ENCODE data around the gene EXO1. TPM values are rescaled to one million over a fixed set of nuclear protein-coding genes. Genes with fewer than 3 reads are reported as not detected.

The EXO1 gene
- total and polyA plus RNA-seq, 12 donors, result 0.06 to 1.4 (median 0.41) TPM; not detected in 4

- Histone ChIP-seq H3K4me1 (peaks cover 0 to 4% (median 0%) of the 10 kb centered on the region in 9 donors), H3K27ac (no peak overlapping the region), H3K9me3 (no peaks in the 10 kb centered on the region), H3K27me3 (peaks cover 0 to 17% (median 3%) of the 10 kb centered on the region in 7 donors), H3K4me3 (no peak overlapping the region), H3K36me3 (no peaks in the 10 kb centered on the region)
- DNase-seq (no peak), ATAC-seq (no peak)
- intact Hi-C loops (cut with DNase I), result loop anchor here in 4 of 10 donors (5.0 to 10.0 kb wide), 3 partner anchors 222 to 302 kb away; partner anchors contain the start of gene KMO (in 1 of the 4)
- 64 to 81% methylated on average over 2 of the region's 2 CpGs for WGBS, 2 donors
- no peak for TF ChIP-seq CTCF (IDR thresholded peaks at IDR 0.05)
These were observed 11.1 kb upstream of the EXO1 start for GRCh38 chr1:241836941-241837340.

GRCh38 chr1:241837416-241837815 lies 10.6 kb upstream of the EXO1 start:
- no peak for DNase-seq
- ATAC-seq, result no peak
- peaks cover 0 to 8% (median 0%) of the 10 kb centered on the region in 9 donors for H3K4me1 ChIP-seq
- intact Hi-C loops (cut with DNase I), result loop anchor here in 4 of 10 donors (5.0 to 10.0 kb wide), 3 partner anchors 223 to 303 kb away; partner anchors contain the start of gene KMO (in 1 of the 4)
- H3K36me3 ChIP-seq, result no peaks in the 10 kb centered on the region
- no peak overlapping the region for H3K4me3 ChIP-seq
- H3K27ac ChIP-seq, result no peak overlapping the region
- no peak for TF ChIP-seq CTCF (IDR thresholded peaks at IDR 0.05)
- H3K27me3 ChIP-seq, result peaks cover 0 to 17% (median 3%) of the 10 kb centered on the region in 7 donors
- 83 to 88% methylated on average over 5 of the region's 5 CpGs for WGBS, 2 donors
- H3K9me3 ChIP-seq, result no peaks in the 10 kb centered on the region

- H3K36me3 ChIP-seq, result no peaks in the 10 kb centered on the region
- intact Hi-C loops (cut with DNase I), result loop anchor here in 4 of 10 donors (5.0 to 10.0 kb wide), 3 partner anchors 223 to 303 kb away; partner anchors contain the start of gene KMO (in 1 of the 4)
- TF ChIP-seq CTCF (IDR thresholded peaks at IDR 0.05), result no peak
- peaks cover 0 to 16% (median 2%) of the 10 kb centered on the region in 7 donors for H3K27me3 ChIP-seq
- DNase-seq (no peak), ATAC-seq (no peak)
- no peak overlapping the region for H3K27ac ChIP-seq
- peaks cover 0 to 9% (median 0%) of the 10 kb centered on the region in 9 donors for H3K4me1 ChIP-seq
- no peak overlapping the region for H3K4me3 ChIP-seq
- no peaks in the 10 kb centered on the region for H3K9me3 ChIP-seq
- 72 to 76% methylated on average over 4 of the region's 4 CpGs for WGBS, 2 donors
These were observed 10.1 kb upstream of the EXO1 start for GRCh38 chr1:241837901-241838300.

GRCh38 chr1:241838897-241839296 lies 9.1 kb upstream of the EXO1 start:
- WGBS, 2 donors, result 88 to 93% methylated on average over 5 of the region's 5 CpGs
- H3K4me1 ChIP-seq, result peaks cover 0 to 9% (median 0%) of the 10 kb centered on the region in 9 donors
- intact Hi-C loops (cut with DNase I), result loop anchor here in 4 of 10 donors (5.0 to 10.0 kb wide), 3 partner anchors 224 to 304 kb away; partner anchors contain the start of gene KMO (in 1 of the 4)
- peaks cover 0 to 10% (median 0%) of the 10 kb centered on the region in 7 donors for H3K27me3 ChIP-seq
- no peaks in the 10 kb centered on the region for H3K36me3 ChIP-seq
- no peak for TF ChIP-seq CTCF (IDR thresholded peaks at IDR 0.05)
- H3K9me3 ChIP-seq, result no peaks in the 10 kb centered on the region
- H3K4me3 ChIP-seq, result no peak overlapping the region
- H3K27ac ChIP-seq, result no peak overlapping the region
- no peak for ATAC-seq
- DNase-seq, result no peak
